H54 (cell line): Measurements from ENCODE around the gene CRTAC1.
A peak's percentile ranks its signal among the peaks of the same experiment; 100 is the strongest.

Source experiments
- DNase-seq: peaks from one replicate; pipeline ENCODE4 v3.0.0; 2011; ENCODE audit warnings: low spot score, mixed read lengths; ENCODE audit not compliant: insufficient read length
- FAIRE-seq: peaks from 3 replicates; lab custom pipeline; 2011; peaks lifted over from hg19 to GRCh38; lab: Jason Lieb, UNC
- POLR2A ChIP-seq: IDR thresholded peaks from 2 replicates; pipeline ENCODE4 v1.6.1; 2011; ENCODE audit warnings: low read depth, mild to moderate bottlenecking, low read length

CRTAC1 gene

DNA sequence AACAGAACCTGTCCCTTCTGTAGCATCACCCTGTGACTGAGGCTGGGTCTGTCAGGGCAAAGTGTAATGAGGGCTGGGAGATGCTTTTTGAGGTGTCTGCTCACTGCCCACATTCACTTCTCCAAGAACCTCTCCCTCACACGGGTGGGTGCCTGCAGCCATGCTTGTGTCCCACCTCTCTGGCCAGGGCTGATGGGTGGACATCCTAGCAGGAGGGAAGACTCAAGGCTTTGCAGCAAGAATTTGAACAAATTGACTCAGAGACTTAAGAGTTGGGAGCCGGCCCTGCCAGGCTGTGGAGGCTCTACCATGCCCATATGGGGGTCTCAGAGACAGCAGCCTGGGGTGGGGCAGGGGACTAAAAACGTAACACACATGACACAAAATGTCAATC lies 147.3 kb downstream of the CRTAC1 start:
- no peak for TF ChIP-seq POLR2A
- FAIRE-seq (no peak), DNase-seq (no peak)

DNA sequence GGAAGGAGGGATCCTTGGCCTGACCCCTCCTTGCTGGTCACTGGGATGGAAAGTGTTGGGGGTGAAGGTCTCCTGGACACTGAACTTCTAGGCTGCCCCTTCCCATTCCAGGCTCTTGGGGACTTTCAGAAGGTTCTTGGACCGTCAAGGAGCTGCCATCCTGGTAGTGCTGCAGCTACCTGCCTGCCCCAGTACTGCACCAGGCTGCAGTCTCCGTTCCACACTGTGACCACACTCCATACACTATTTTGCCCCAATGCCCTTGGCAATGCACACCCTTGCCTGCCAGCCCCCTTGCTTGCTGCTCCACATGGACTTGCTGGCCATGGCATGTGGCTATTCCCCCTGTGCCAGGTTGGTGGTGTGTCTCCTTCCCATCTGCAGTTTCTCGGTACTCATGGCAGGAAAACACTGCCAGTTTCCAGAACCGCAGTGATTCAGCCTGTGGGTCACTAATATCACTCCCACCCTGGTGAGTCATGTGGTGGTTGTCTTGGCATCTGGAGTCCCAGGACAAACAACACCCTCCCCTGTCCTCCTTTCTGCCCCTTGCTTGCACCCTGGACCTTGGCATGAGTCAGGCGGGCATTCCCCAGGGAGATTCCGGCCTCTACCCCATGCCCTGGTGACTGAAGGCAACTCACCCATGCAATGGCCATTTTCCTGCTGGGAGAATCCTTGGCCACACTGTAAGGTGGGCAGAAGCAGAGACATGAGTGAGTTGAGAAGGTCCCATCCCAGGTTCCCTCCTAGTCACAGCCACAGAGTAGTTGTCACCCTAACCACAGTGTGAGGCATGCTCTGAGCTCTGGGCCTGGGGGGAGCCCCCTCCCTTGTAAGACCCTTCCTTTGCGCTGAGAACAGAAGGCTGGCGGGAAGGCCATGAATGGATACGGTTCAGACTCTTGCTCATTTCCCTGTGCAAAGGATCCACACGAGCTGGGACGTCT lies 148.0 kb downstream of the CRTAC1 start:
- TF ChIP-seq POLR2A: 0 out of 2 replicates have a peak, but pooled peaks have one; percentile 14
- peak; percentile 98 for DNase-seq
- peak; percentile 93 for FAIRE-seq

DNA sequence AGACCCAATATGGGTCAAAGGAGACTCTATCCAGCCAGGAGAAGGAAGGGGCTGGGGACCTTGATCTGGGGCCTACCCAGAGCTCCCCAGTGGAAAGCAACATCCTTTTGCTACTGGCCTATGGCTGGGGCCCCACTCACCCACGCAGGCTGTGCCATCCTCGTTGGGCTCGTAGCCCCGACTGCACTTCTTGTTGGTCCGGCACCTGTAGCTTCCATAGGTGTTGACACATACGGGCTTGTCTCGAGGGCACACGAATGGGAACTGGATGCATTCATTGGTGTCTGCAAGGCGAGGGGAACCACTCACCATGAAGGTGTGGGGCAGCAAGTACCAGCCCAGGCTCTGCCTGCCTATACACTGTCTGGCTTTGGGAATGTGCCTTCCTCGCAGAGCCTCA lies 150.3 kb downstream of the CRTAC1 start:
- FAIRE-seq: no peak
- TF ChIP-seq POLR2A: no peak
- no peak for DNase-seq

DNA sequence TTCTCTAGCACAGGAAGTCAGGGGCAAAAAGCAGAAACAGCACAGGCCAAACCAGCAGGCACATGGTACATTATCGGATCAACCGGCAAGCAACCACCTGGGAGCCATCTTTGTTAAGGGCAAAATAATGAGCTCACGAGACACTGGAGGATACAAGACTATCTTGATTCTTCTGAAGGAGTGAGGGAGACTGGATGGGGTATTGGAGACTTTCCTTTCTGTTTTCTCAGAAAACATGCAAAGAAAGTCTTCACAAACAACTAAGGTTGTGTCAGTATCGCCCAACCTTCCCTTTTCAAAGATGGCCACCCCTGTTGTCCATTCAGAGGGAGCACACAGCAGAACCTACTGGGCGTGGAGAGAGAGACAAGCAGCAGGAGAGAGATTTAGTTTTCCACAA lies 151.2 kb downstream of the CRTAC1 start:
- DNase-seq (no peak), FAIRE-seq (no peak)
- TF ChIP-seq POLR2A: no peak

DNA sequence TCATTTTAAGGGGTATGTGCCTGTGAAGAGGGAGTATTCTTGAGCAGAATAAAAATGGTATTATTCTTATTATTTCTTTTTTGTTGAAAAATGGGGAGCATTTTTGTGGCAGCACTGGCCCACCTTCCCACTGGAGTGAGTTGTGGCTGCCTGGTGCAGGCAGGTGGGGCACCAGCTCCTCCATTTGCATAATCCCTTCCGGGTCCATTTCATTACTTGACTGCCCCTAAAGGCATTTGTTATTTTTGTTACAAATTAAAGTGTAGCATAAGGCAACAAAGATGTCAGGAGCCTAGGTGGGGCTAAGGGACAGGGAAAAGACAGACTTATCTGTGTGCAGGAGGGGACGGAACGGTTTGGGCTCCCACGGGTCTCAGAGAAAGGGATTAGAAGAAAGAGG lies 154.0 kb downstream of the CRTAC1 start:
- FAIRE-seq (no peak), DNase-seq (no peak)
- no peak for TF ChIP-seq POLR2A

DNA sequence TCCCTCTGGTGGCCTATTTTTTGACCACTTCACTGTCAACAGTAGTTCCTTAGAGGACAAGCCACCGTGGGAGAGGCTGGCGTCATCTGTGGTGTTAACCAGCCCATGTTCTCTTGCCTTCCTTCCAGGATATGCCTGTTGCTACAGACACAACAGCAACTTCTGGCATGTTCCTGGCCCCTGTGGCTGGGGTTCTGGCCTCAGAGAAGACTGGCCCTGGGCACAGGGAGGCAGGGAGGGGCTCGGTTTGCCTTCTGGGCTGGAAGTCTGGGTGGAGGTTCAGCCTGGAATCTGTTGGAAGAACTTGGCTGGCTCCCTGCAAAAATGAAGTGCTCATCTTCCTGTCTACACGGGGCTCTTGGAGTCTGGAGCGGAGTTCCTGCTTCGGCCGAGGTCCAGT lies 155.0 kb downstream of the CRTAC1 start:
- FAIRE-seq: no peak
- no peak for TF ChIP-seq POLR2A
- DNase-seq: no peak

DNA sequence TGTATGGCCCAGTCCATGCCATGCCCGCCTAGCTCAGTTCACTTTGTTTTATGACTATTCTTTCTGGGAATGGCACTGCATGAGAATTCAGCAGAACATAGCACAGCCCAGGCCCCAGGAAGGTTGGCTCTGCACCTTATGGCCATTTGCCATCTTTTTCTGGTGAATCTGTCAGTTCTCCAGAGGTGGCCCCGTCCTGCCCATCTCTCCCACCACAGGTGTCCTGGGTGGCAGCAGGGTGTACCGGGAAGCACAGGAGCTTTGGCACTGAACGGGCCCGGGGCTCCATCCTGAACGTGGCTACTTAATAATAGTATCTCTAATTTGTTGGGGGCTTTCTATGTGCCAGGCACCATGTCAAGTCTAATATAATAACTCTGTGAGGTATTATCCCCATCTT lies 156.1 kb downstream of the CRTAC1 start:
- TF ChIP-seq POLR2A: no peak
- DNase-seq (no peak), FAIRE-seq (no peak)

DNA sequence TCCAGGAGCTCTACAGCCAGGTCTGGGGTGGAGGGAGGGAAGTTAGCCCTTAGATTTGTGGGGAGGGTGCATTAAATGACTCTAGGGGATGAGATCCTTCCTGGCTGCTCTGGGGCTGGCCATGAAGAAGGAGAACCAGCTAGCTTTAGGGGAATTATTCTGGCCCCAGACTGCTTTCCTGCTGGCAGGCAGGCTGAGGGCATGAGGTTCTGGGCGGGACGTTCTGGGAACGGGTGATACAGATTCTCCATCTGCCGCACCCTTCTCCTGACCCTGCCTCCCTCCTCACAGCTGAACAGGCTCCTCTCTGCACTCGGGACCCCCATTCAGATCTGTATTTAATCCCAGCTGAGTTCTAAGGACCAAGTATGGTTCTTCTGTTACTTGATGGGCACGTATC lies 156.9 kb downstream of the CRTAC1 start:
- DNase-seq: no peak
- FAIRE-seq: no peak
- no peak for TF ChIP-seq POLR2A

DNA sequence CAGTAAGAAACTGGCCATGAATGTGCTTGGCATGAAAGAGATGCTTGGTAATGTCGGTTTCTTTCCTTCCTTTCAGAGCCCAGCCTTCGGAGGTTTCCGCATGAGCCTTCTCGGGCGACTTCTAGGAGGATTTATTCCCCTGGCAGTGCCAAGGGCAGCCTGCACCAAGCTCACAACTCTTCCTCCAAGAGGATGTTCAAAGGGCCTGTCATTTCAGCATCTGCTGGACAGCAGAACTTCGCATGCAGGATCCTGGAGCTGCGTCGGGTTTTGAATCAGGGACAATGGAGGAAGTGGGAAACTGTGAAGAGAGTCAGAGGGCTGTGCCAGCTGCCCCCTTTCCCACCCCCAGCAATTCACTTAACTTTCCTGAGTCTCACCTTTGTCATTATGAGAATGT lies 159.4 kb downstream of the CRTAC1 start:
- DNase-seq (no peak), FAIRE-seq (no peak)
- no peak for TF ChIP-seq POLR2A

DNA sequence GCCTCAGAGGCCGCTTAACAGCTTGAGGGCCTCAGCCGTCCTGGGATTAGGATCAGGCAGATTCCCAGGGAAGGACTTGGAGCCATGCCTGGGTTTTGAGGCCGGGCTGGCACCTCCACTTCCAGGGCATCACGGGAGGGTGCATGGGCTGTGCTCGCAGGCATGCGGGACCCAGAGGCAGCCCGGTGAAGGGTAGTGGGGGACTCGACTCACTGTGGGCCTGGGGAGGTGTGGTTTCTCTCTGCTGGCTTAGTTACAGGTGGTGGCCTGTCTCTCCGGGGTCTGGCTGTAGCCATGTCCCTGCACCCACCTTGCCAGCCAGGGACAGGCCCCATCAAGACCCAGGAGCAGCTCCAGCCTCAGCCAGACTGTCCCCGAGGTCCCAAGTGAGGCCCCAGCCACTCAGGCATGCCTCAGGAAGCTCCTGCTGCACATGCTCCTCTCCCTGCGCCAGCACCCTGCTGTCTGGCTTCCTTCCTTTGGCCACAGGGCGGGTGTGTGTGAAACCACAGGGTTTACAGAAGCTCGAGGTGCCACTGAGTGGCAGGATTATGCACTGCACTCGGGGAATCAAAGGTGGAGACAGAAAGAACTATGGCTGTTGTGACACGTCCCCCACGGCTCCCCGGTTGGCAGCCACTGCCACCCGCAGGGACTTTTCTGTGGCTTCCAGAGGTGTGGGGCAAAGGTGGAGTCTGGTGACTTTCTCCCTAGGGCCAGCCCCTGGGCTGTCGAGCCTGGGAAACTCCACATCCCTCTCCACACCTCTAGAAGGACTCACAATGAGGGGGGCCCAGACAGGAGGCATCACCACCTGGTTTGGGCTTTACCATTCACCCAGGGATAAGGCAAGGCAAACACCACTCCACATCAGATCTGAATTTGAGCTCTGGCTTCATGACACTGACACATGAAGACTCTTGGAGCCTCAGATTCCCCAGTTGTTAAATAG lies 161.1 kb downstream of the CRTAC1 start:
- 0 out of 2 replicates have a peak, but pooled peaks have one; percentile 16 for TF ChIP-seq POLR2A
- peak; percentile 97 for DNase-seq
- peak; percentile 91 for FAIRE-seq

DNA sequence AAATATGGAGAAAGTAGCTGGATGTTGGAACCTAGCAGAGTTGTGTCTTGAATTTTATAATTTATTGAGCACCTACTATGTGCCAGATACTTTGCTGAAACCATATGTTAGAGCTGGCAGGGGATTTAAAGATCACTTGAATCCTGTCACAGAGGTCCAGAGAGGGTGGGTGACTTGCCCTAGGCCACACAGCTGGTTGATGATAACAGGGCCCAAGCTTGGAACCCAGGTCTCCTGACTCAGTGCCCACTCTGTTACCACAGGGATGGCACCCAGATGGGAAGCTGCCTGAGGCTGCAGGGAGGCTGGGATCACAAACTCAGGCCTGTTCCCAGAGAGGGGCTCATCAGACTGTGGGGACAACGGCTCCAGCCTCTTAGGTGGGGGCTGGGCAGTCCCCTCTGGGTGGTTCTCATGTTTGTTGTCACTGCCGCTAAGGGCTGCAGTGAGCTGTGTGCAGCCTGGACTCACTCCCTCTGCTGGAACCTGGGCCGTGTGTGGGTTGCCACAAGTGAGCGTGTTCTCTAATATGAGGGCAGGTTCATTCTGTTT lies 162.2 kb downstream of the CRTAC1 start:
- no peak for TF ChIP-seq POLR2A
- DNase-seq: no peak
- FAIRE-seq: no peak

DNA sequence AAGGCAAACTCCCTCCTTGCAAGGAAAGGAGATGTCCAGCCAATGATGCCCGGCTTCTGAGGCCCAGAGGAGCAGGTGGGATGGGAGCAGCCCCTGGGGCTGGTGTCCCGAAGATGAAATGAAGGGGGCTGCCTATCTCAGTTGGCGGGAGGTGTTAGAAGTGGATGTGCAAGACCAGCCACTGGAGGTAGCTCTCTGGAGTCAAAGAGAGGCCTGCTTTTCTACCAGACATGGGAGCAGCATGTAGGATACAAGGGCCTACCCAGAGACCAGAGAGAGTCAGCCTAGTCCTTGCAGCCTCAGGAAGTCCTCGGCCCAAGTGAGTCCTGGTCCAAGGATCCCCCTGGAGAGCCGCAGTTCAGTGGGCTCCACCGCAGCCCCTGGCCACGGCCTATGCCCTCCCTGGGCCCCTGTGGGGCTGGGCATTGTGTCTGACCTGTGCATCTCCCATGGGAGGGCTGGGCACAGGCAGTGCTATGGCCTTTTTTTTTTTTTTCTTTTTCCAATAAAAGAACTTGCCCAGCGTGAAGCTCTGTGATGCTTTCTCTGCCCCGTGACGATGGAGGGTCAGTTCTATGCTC lies 163.1 kb downstream of the CRTAC1 start:
- no peak for TF ChIP-seq POLR2A
- DNase-seq (no peak), FAIRE-seq (no peak)

DNA sequence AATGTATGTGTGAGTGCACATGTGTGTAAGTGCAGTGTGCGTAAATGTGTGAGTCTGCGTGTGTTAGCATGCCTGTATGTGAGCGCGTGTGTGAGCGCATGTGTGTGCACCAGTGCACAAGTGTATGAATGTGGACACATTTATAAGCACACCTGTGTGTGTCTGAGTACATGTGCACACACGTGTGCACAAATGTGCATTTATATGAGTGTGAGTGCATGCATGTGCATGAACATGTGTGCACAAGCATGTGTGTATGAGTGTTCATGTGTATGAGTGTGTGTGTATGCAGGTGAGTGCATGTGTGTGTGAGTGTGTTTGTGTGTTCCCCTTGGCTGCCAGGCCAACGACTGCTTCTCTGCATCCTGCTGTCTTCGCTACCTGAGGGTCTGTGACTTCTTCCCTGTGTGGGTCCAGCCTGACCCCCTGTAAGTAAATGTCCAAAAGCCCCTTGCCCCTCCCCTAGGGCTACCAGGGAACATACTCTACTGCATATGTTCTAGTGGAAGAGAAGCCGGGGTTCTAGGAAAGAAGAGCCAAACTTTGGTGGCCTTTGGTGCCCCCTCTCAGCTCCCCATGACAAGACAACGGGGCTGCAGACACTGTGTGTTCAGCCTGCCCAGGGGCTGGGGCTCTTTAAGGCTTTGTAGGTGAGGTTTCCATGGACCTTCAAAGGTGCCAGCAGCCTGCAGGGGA lies 163.7 kb downstream of the CRTAC1 start:
- FAIRE-seq (no peak), DNase-seq (no peak)
- TF ChIP-seq POLR2A: no peak
